SK-N-SH (cell line): ENCODE measurements around the gene ITGAL. TPM values are rescaled to one million over a fixed set of nuclear protein-coding genes. Genes with fewer than 3 reads are reported as not detected.

Experiments
- CTCF ChIA-PET: fragments of 300-600, 350-600 bp; formaldehyde crosslinking; extraction: SDS; loops from one replicate; lab custom pipeline; 2021; lab: Yijun Ruan, JAX
- POLR2A ChIA-PET: fragments of 350-600 bp; sonication (Branson Sonifier 250); formaldehyde crosslinking; extraction: SDS; loops from one replicate; lab custom pipeline; 2020; ENCODE audit warnings: antibody characterized with exemption, inconsistent platforms; lab: Yijun Ruan, JAX
- DNase-seq: peaks from one replicate; pipeline ENCODE4 v3.0.0; 2012
- H2AFZ ChIP-seq: fragments of 200-600 bp; sonication (generic); 2 replicates; pipeline ENCODE4 v1.8.1; 2016; ENCODE audit warnings: antibody characterized with exemption, mild to moderate bottlenecking, low read depth
- H3F3A ChIP-seq: fragments of 200-600 bp; sonication (generic); replicated peaks from 2 replicates; pipeline ENCODE3; 2016; ENCODE audit warnings: antibody characterized with exemption, mild to moderate bottlenecking; ENCODE audit not compliant: insufficient read depth
- H3K27ac ChIP-seq, 2 experiments: fragments of 200-500 bp in 1 of 2; fragments of 200-600 bp in 1 of 2; sonication (Bioruptor generic) in 1 of 2; sonication (generic), shearing (Covaris generic) in 1 of 2; 2 replicates each; pipeline versions ENCODE4 v1.5.1 to v1.6.1; 2014 to 2016; ENCODE audit warnings: low read depth in 2 of 2, inconsistent platforms in 1 of 2, low read length in 1 of 2, mild to moderate bottlenecking in 1 of 2, mixed read lengths in 1 of 2
- H3K27me3 ChIP-seq: fragments of 200-600 bp; sonication (generic), shearing (Covaris generic); 2 replicates; pipeline ENCODE4 v1.6.1; 2016; ENCODE audit warnings: mixed run types; ENCODE audit not compliant: insufficient read depth
- H3K36me3 ChIP-seq, 2 experiments: fragments of 200-500 bp in 1 of 2; fragments of 200-600 bp in 1 of 2; sonication (Bioruptor generic) in 1 of 2; sonication (generic) in 1 of 2; replicated peaks in 1 of 2; 2 replicates each; pipeline versions ENCODE3 to v1.5.1; 2014 to 2016; ENCODE audit warnings: low read length in 1 of 2, mild to moderate bottlenecking in 1 of 2; ENCODE audit not compliant: insufficient read depth in 2 of 2, control insufficient read depth in 1 of 2
- H3K4me1 ChIP-seq, 2 experiments: fragments of 200-500 bp in 1 of 2; fragments of 200-600 bp in 1 of 2; sonication (Bioruptor generic) in 1 of 2; sonication (generic), shearing (Covaris generic) in 1 of 2; 2 replicates each; pipeline versions ENCODE4 v1.5.1 to v1.6.1; 2014 to 2016; ENCODE audit warnings: low read depth in 1 of 2, low read length in 1 of 2, mixed run types in 1 of 2; ENCODE audit not compliant: insufficient read depth in 2 of 2, control insufficient read depth in 1 of 2
- H3K4me2 ChIP-seq: fragments of 200-600 bp; sonication (generic), shearing (Covaris generic); 2 replicates; pipeline ENCODE4 v1.6.1; 2017; ENCODE audit warnings: mixed run types
- H3K4me3 ChIP-seq, 2 experiments: fragments of 200-500 bp in 1 of 2; fragments of 200-600 bp in 1 of 2; sonication (Bioruptor generic) in 1 of 2; sonication (generic), shearing (Covaris generic) in 1 of 2; 2 replicates each; pipeline versions ENCODE4 v1.5.1 to v1.8.1; 2014 to 2016; ENCODE audit warnings: low read depth in 2 of 2, inconsistent platforms in 1 of 2, low read length in 1 of 2, mild to moderate bottlenecking in 1 of 2, mixed read lengths in 1 of 2, moderate library complexity in 1 of 2
- H3K79me2 ChIP-seq: fragments of 200-600 bp; sonication (generic); 2 replicates; pipeline ENCODE4 v1.8.1; 2017; ENCODE audit warnings: mild to moderate bottlenecking; ENCODE audit not compliant: insufficient read depth
- H3K9ac ChIP-seq: fragments of 200-600 bp; sonication (generic); 2 replicates; pipeline ENCODE4 v1.6.1; 2017; ENCODE audit warnings: mixed run types
- H3K9me2 ChIP-seq: fragments of 200-600 bp; sonication (generic); 2 replicates; pipeline ENCODE4 v1.6.1; 2017; ENCODE audit warnings: mixed run types
- H3K9me3 ChIP-seq: fragments of 200-600 bp; sonication (generic); 2 replicates; pipeline ENCODE4 v1.6.1; 2017; ENCODE audit warnings: mixed run types, mild to moderate bottlenecking, moderate library complexity
- H4K20me1 ChIP-seq: fragments of 200-600 bp; sonication (generic); 2 replicates; pipeline ENCODE4 v1.6.1; 2017; ENCODE audit warnings: mild to moderate bottlenecking, mixed run types; ENCODE audit not compliant: insufficient read depth
- FOSL2 ChIP-seq: IDR thresholded peaks from 2 replicates; pipeline ENCODE4 v1.4.0; 2012; ENCODE audit warnings: low read depth, mild to moderate bottlenecking, moderate library complexity, borderline replicate concordance
- FOXJ3 ChIP-seq: sonication (generic); formaldehyde crosslinking; IDR thresholded peaks from 2 replicates; pipeline ENCODE4 v1.5.1; 2020; ENCODE audit warnings: mild to moderate bottlenecking, missing genetic modification reagents
- FOXM1 ChIP-seq: IDR thresholded peaks from 2 replicates; pipeline ENCODE4 v1.4.0; 2012; ENCODE audit warnings: low read depth, mild to moderate bottlenecking
- IRF3 ChIP-seq: fragments of 150-350 bp; IDR thresholded peaks from 2 replicates; pipeline ENCODE4 v1.6.1; 2016; ENCODE audit warnings: mild to moderate bottlenecking, low read depth, low read length
- MXI1 ChIP-seq: IDR thresholded peaks from 2 replicates; pipeline ENCODE4 v1.6.1; 2012; ENCODE audit warnings: mild to moderate bottlenecking, low read depth, low read length, improper control_type of control experiment
- RXRA ChIP-seq: IDR thresholded peaks from 2 replicates; pipeline ENCODE4 v1.4.0; 2012; ENCODE audit warnings: low read depth, mild to moderate bottlenecking, borderline replicate concordance
- SIN3A ChIP-seq: IDR thresholded peaks from 2 replicates; pipeline ENCODE4 v1.6.1; 2012; ENCODE audit warnings: low read depth, mild to moderate bottlenecking, low read length, moderate library complexity, borderline replicate concordance
- SMC3 ChIP-seq: IDR thresholded peaks from 2 replicates; pipeline ENCODE4 v1.6.1; 2012; ENCODE audit warnings: low read depth, low read length, improper control_type of control experiment
- TAF1 ChIP-seq: IDR thresholded peaks from 2 replicates; pipeline ENCODE4 v1.6.1; 2012; ENCODE audit warnings: low read depth, mild to moderate bottlenecking, low read length, moderate library complexity, borderline replicate concordance
- TCF12 ChIP-seq: IDR thresholded peaks from 2 replicates; pipeline ENCODE4 v1.4.0; 2012
- WGBS: methylation state at CpG from one replicate; pipeline ENCODE4 v1.1.6; 2017; ENCODE audit warnings: low lambda C conversion rate; 5-methylcytosine and 5-hydroxymethylcytosine counted together
- polyA plus RNA-seq, 3 experiments: library from polyadenylated mRNA; depleted of rRNA; stranded (reverse); fragments of >200 nt; gene quantifications; 2 replicates each; pipeline ENCODE4 v1.2.3, GENCODE V29; 2012
- TF ChIP-seq, protein P1 (sequence below): fragments of 200-600 bp; sonication (generic); IDR thresholded peaks from 2 replicates; pipeline ENCODE4 v1.6.1; 2017; ENCODE audit warnings: antibody characterized with exemption, mild to moderate bottlenecking, moderate library complexity
- TF ChIP-seq, protein P2 (sequence below): IDR thresholded peaks from 2 replicates; pipeline ENCODE4 v1.4.0; 2012; ENCODE audit warnings: low read depth

ITGAL gene
- polyA plus RNA-seq, 1 of the 3 experiments (the other 2 are of a cell fraction) = 0.12 TPM

GRCh38 chr16:30565526-30565925 lies 93.0 kb downstream of the ITGAL start:
- Histone ChIP-seq H3K9me2 (no peaks in the 10 kb centered on the region), H3K4me2 (no peak overlapping the region), H3K79me2 (no peaks in the 10 kb centered on the region), H3K9me3 (no peaks in the 10 kb centered on the region), H3K4me1 (peaks cover 0 to 6% of the 10 kb centered on the region in 2 experiments; a peak in 1 of 4 replicates), H3K9ac (no peak overlapping the region), H3F3A (peaks cover 2% of the 10 kb centered on the region), H3K27ac (no peak overlapping the region), H3K36me3 (no peaks in the 10 kb centered on the region), H3K4me3 (no peak overlapping the region), H4K20me1 (no peaks in the 10 kb centered on the region), H2AFZ (no peak overlapping the region), H3K27me3 (no peaks in the 10 kb centered on the region)
- no peak for DNase-seq
- 65% methylated on average over 7 of the region's 7 CpGs for WGBS
- ChIA-PET CTCF (interaction anchor here (1.1 to 1.8 kb wide), 4 partner anchors 16 to 135 kb away, joined by 3 to 7 read pairs (median 4); partner anchors contain the start of genes DCTPP1 and ZNF747), POLR2A (interaction anchor here (1.3 to 1.5 kb wide), 2 partner anchors 8 to 29 kb away, joined by 3 to 4 read pairs; no protein-coding TSS in a partner anchor)
- no peak for TF ChIP-seq FOXM1
- no peak for TF ChIP-seq TCF12
- TF ChIP-seq, protein P1, sequence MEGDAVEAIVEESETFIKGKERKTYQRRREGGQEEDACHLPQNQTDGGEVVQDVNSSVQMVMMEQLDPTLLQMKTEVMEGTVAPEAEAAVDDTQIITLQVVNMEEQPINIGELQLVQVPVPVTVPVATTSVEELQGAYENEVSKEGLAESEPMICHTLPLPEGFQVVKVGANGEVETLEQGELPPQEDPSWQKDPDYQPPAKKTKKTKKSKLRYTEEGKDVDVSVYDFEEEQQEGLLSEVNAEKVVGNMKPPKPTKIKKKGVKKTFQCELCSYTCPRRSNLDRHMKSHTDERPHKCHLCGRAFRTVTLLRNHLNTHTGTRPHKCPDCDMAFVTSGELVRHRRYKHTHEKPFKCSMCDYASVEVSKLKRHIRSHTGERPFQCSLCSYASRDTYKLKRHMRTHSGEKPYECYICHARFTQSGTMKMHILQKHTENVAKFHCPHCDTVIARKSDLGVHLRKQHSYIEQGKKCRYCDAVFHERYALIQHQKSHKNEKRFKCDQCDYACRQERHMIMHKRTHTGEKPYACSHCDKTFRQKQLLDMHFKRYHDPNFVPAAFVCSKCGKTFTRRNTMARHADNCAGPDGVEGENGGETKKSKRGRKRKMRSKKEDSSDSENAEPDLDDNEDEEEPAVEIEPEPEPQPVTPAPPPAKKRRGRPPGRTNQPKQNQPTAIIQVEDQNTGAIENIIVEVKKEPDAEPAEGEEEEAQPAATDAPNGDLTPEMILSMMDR = no peak
- TF ChIP-seq SMC3 = no peak
- no peak for TF ChIP-seq MXI1
- TF ChIP-seq RXRA = no peak
- no peak for TF ChIP-seq TAF1
- no peak for TF ChIP-seq FOXJ3 (CRISPR knock-in tag)
- TF ChIP-seq, protein P2, sequence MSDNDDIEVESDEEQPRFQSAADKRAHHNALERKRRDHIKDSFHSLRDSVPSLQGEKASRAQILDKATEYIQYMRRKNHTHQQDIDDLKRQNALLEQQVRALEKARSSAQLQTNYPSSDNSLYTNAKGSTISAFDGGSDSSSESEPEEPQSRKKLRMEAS = no peak

GRCh38 chr16:30565984-30566383 lies 93.4 kb downstream of the ITGAL start:
- H3K27me3 ChIP-seq = no peaks in the 10 kb centered on the region
- no peaks in the 10 kb centered on the region for H3K9me2 ChIP-seq
- H2AFZ ChIP-seq = no peak overlapping the region
- H3K79me2 ChIP-seq = no peaks in the 10 kb centered on the region; the same call in 1 of the 2 replicates
- H3F3A ChIP-seq = peaks cover 5% of the 10 kb centered on the region
- DNase-seq = no peak
- ChIA-PET POLR2A (interaction anchor here (1.3 to 1.5 kb wide), 2 partner anchors 9 to 30 kb away, joined by 3 to 4 read pairs; no protein-coding TSS in a partner anchor), CTCF (interaction anchor here (1.1 to 1.8 kb wide), 4 partner anchors 15 to 136 kb away, joined by 3 to 7 read pairs (median 4); partner anchors contain the start of genes DCTPP1 and ZNF747)
- no peak for TF ChIP-seq IRF3
- TF ChIP-seq FOSL2 = no peak
- TF ChIP-seq SIN3A = no peak
- TF ChIP-seq, all 33 proteins: peak for 0
- Histone ChIP-seq H3K9ac (no peak overlapping the region), H3K4me2 (no peak overlapping the region), H3K27ac (no peak overlapping the region), H3K4me3 (no peak overlapping the region), H3K36me3 (no peaks in the 10 kb centered on the region), H4K20me1 (no peaks in the 10 kb centered on the region), H3K4me1 (peaks cover 0 to 7% of the 10 kb centered on the region in 2 experiments; a peak in 1 of 4 replicates), H3K9me3 (no peaks in the 10 kb centered on the region)
- 63% methylated on average over 8 of the region's 8 CpGs for WGBS
